Gastroesophageal sphincter (tissue), 4 donors: Measurements from ENCODE around the gene GPT2. TPM values are rescaled to one million over a fixed set of nuclear protein-coding genes. Genes with fewer than 3 reads are reported as not detected.

Experiments
- ATAC-seq: fragments of 150-250 bp; one replicate; pipeline ENCODE4 v1.9.1; 2016; ENCODE audit warnings: mild to moderate bottlenecking, moderate library complexity
- H3K27ac ChIP-seq, 4 donors: fragments of 200-600 bp; sonication (generic) in 3 of 4; 1 replicate in 3 of 4; 2 replicates in 1 of 4; pipeline ENCODE4 v1.5.1; 2016 to 2019
- H3K27me3 ChIP-seq: fragments of 200-600 bp; sonication (generic); one replicate; pipeline ENCODE4 v1.5.1; 2019
- H3K36me3 ChIP-seq, 2 donors: fragments of 200-600 bp; sonication (generic); one replicate each; pipeline ENCODE4 v1.5.1; 2019; ENCODE audit warnings: control low read depth in 1 of 2
- H3K4me1 ChIP-seq, 3 donors: fragments of 200-600 bp; sonication (generic); 1 replicate in 2 of 3; 2 replicates in 1 of 3; pipeline ENCODE4 v1.5.1; 2016 to 2019; ENCODE audit warnings: control low read depth in 2 of 3
- H3K4me3 ChIP-seq, 2 donors: fragments of 200-600 bp; sonication (generic); one replicate each; pipeline ENCODE4 v1.5.1; 2019; ENCODE audit warnings: mild to moderate bottlenecking in 1 of 2, moderate library complexity in 1 of 2
- H3K9me3 ChIP-seq, 3 donors: fragments of 200-600 bp; sonication (generic); one replicate each; pipeline ENCODE4 v1.5.1; 2017 to 2019; ENCODE audit warnings: control low read depth in 2 of 3
- EP300 ChIP-seq: sonication (generic); formaldehyde crosslinking; IDR thresholded peaks from one replicate; pipeline ENCODE4 v1.6.1; 2017; ENCODE audit warnings: antibody characterized with exemption, mild to moderate bottlenecking
- POLR2A ChIP-seq, 2 donors: fragments of 450-650 bp; IDR thresholded peaks; one replicate each; pipeline ENCODE4 v1.6.1; 2017; ENCODE audit warnings: antibody characterized with exemption in 2 of 2, mild to moderate bottlenecking in 2 of 2, moderate library complexity in 1 of 2
- POLR2AphosphoS5 ChIP-seq: sonication (generic); formaldehyde crosslinking; IDR thresholded peaks from one replicate; pipeline ENCODE4 v1.6.1; 2017; ENCODE audit warnings: antibody characterized with exemption
- WGBS, 2 donors: methylation state at CpG; one replicate each; pipeline ENCODE4 v1.1.5; 2018; ENCODE audit warnings: low coverage in 1 of 2; 5-methylcytosine and 5-hydroxymethylcytosine counted together
- total RNA-seq, 4 donors: library from RNA; depleted of rRNA; stranded (reverse); fragments of >200 nt; gene quantifications; one replicate each; pipeline ENCODE4 v1.1.0, GENCODE V29; 2016
- TF ChIP-seq, protein P1 (sequence below), 4 experiments: fragments of 200-600 bp in 2 of 4; fragments of 450-650 bp in 2 of 4; sonication (generic) in 1 of 4; IDR thresholded peaks; one replicate each; pipeline ENCODE4 v1.5.1; 2017 to 2019; ENCODE audit warnings: antibody characterized with exemption in 4 of 4, mild to moderate bottlenecking in 2 of 4, moderate library complexity in 2 of 4

GPT2 gene
- total RNA-seq, 4 donors from 2014 or later: 3.8 to 8.6 (median 5.4) TPM

GRCh38 chr16:46875243-46875642, 8.9 kb upstream of the GPT2 start:
- Histone ChIP-seq H3K27ac (no peak overlapping the region), H3K27me3 (no peaks in the 10 kb centered on the region), H3K4me3 (no peak overlapping the region), H3K4me1 (no peaks in the 10 kb centered on the region), H3K36me3 (no peaks in the 10 kb centered on the region), H3K9me3 (no peaks in the 10 kb centered on the region)
- WGBS, 2 donors: 84 to 92% methylated on average over 4 to 7 of the region's 8 CpGs
- TF ChIP-seq EP300 (no peak), POLR2A (IDR thresholded peaks at IDR 0.05) (no peak), POLR2AphosphoS5 (no peak)
- TF ChIP-seq, protein P1, sequence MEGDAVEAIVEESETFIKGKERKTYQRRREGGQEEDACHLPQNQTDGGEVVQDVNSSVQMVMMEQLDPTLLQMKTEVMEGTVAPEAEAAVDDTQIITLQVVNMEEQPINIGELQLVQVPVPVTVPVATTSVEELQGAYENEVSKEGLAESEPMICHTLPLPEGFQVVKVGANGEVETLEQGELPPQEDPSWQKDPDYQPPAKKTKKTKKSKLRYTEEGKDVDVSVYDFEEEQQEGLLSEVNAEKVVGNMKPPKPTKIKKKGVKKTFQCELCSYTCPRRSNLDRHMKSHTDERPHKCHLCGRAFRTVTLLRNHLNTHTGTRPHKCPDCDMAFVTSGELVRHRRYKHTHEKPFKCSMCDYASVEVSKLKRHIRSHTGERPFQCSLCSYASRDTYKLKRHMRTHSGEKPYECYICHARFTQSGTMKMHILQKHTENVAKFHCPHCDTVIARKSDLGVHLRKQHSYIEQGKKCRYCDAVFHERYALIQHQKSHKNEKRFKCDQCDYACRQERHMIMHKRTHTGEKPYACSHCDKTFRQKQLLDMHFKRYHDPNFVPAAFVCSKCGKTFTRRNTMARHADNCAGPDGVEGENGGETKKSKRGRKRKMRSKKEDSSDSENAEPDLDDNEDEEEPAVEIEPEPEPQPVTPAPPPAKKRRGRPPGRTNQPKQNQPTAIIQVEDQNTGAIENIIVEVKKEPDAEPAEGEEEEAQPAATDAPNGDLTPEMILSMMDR (IDR thresholded peaks at IDR 0.05): no peak
- ATAC-seq: no peak

DNA sequence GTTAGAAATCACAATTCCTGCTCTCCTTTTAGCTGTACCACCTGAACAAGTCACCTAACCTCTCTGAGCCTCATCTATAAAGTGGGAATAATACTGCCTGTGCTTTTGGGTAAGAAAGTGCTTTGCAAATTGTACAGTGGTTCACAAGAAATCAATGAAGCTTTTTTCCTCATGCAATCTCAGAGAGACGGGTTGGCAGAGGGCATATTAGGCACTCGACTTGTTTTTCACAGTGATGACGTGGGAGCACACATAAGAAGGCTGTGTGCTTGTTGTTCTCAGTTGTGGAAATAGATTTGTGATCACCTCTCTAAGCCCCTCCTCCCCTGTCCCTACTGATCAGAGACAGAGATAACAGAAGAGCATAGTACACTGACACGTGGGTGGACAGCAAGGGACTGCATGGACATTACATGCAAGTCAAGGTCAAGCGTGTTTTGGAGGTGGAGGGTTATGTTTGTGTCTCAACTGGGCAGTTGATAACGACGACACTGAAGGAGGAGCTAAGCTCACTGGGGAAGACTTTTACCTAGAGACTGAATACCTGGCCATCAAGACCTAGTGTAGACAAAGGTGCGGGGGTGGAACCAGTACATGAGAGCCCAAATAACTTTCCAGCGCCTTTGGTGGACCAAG, 1.7 kb upstream of the GPT2 start:
- H3K9me3 ChIP-seq: no peaks in the 10 kb centered on the region
- no peaks in the 10 kb centered on the region for H3K27me3 ChIP-seq
- H3K36me3 ChIP-seq: no peaks in the 10 kb centered on the region
- no peak overlapping the region for H3K4me3 ChIP-seq
- H3K27ac ChIP-seq: no peak overlapping the region
- H3K4me1 ChIP-seq: peaks cover 0 to 26% (median 4%) of the 10 kb centered on the region in 3 donors
- TF ChIP-seq EP300 (no peak), POLR2A (IDR thresholded peaks at IDR 0.05) (no peak), POLR2AphosphoS5 (no peak)
- TF ChIP-seq, protein P1 (IDR thresholded peaks at IDR 0.05): no peak
- no peak for ATAC-seq
- WGBS, 2 donors: 56 to 65% methylated on average over 5 to 8 of the region's 9 CpGs

- Histone ChIP-seq H3K4me3 (no peak overlapping the region), H3K36me3 (no peaks in the 10 kb centered on the region), H3K4me1 (peaks cover 0 to 26% (median 4%) of the 10 kb centered on the region in 3 donors), H3K9me3 (no peaks in the 10 kb centered on the region), H3K27me3 (no peaks in the 10 kb centered on the region), H3K27ac (no peak overlapping the region)
- TF ChIP-seq, protein P1 (IDR thresholded peaks at IDR 0.05): no peak
- TF ChIP-seq POLR2AphosphoS5 (no peak), POLR2A (IDR thresholded peaks at IDR 0.05) (no peak), EP300 (no peak)
- ATAC-seq: no peak
- 80 to 90% methylated on average over 6 of the region's 6 CpGs for WGBS, 2 donors
Observed at GRCh38 chr16:46882940-46883307, 1.2 kb upstream of the GPT2 start.

DNA sequence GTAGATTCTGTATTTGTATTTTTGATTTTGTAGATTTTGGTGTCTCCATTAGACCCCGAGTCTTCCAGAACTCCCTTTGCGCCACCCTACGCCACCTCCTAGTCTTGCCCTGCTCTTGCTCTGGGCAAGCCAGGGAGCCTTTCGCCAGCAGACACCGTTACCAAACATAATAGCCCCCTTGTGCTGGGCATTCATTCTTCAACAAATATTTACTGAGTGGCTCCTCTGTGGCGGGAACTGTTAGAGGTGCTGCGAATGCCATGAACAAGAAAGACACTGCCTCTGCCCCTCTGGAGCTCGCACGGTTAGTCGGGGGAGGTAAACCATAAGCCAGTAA, 841 bp upstream of the GPT2 start:
- no peaks in the 10 kb centered on the region for H3K9me3 ChIP-seq
- TF ChIP-seq POLR2AphosphoS5: no peak
- TF ChIP-seq POLR2A (IDR thresholded peaks at IDR 0.05): no peak
- TF ChIP-seq, protein P1 (IDR thresholded peaks at IDR 0.05): no peak
- no peak for TF ChIP-seq EP300
- no peaks in the 10 kb centered on the region for H3K27me3 ChIP-seq
- peaks cover 0 to 26% (median 4%) of the 10 kb centered on the region in 3 donors for H3K4me1 ChIP-seq
- 14 to 31% methylated on average over 5 to 8 of the region's 10 CpGs for WGBS, 2 donors
- peak overlapping the region; percentile 46 to 72 for H3K4me3 ChIP-seq
- no peaks in the 10 kb centered on the region for H3K36me3 ChIP-seq
- no peak for ATAC-seq
- peak overlapping the region in 3 of 4 donors; percentile 71 to 80 (median 77) for H3K27ac ChIP-seq

DNA sequence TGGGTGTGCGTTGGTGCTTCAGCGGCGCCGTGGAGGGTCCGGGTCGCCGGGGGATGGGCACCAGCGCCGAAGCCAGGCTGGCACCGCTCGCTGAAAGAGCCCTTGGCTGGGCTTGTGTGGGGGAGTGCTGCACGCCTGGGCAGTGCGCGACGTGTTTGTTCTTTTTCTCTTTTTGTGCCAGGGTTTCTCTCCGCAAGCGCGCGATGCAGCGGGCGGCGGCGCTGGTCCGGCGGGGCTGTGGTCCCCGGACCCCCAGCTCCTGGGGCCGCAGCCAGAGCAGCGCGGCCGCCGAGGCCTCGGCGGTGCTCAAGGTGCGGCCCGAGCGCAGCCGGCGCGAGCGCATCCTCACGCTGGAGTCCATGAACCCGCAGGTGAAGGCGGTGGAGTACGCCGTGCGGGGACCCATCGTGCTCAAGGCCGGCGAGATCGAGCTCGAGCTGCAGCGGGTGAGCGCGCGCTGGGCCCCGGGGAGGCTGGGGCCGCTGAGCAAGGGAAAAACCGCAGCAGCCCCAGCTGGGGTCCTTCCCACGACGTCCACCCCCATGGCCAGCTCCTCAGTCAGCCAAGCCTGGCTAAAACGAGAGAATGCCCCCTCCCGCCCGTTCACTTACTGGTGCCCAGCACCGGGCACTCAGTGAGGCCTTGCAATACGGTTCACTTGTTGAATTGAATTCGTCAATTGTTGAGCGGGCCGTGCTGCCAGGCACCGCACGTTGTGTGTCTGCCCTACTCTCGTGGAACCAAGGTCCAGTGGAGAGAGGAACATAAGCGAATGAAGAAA, 541 bp downstream of the GPT2 start:
- H3K27me3 ChIP-seq: no peaks in the 10 kb centered on the region
- peak overlapping the region in 3 of 4 donors; percentile 71 to 80 (median 77) for H3K27ac ChIP-seq
- TF ChIP-seq, protein P1 (IDR thresholded peaks at IDR 0.05): no peak
- TF ChIP-seq POLR2AphosphoS5: no peak
- no peak for TF ChIP-seq POLR2A (IDR thresholded peaks at IDR 0.05)
- TF ChIP-seq EP300: no peak
- H3K36me3 ChIP-seq: no peaks in the 10 kb centered on the region
- no peaks in the 10 kb centered on the region for H3K9me3 ChIP-seq
- peaks cover 0 to 26% (median 4%) of the 10 kb centered on the region in 3 donors for H3K4me1 ChIP-seq
- peak; percentile 16 for ATAC-seq
- H3K4me3 ChIP-seq: peak overlapping the region; percentile 46 to 72
- WGBS, 2 donors: 0 to 18% methylated on average over 2 to 7 of the region's 72 CpGs
